IMR-90 (cell line): ENCODE data around the gene NNT. TPM values are rescaled to one million over a fixed set of nuclear protein-coding genes. Genes with fewer than 3 reads are reported as not detected.

Experiments
- ATAC-seq: fragments of 200-7000 bp; cut with Tn5 transposase; 2 replicates; pipeline ENCODE4 v1.9.1; 2020; ENCODE audit warnings: low read depth, mild to moderate bottlenecking, moderate library complexity
- BruUV-seq: library from RNA; stranded (reverse); fragments of 400-500 nt; replicated peaks from 2 replicates; lab custom pipeline; 2021; lab: Mats Ljungman, UMichigan
- CTCF ChIA-PET: fragments of 300-600 bp; formaldehyde crosslinking; extraction: SDS; loops from one replicate; lab custom pipeline; 2021; ENCODE audit warnings: antibody characterized with exemption; lab: Yijun Ruan, JAX
- POLR2A ChIA-PET: fragments of 300-600 bp; sonication (Branson Sonifier 250); formaldehyde crosslinking; loops from one replicate; lab custom pipeline; 2022; ENCODE audit warnings: antibody characterized with exemption; ENCODE audit not compliant: unreplicated experiment; lab: Charles Lee
- DNase-seq: peaks from one replicate; pipeline ENCODE4 v3.0.0; 2013
- H2AFZ ChIP-seq: replicated peaks from 2 replicates; pipeline ENCODE3; 2013; ENCODE audit warnings: low read length, mild to moderate bottlenecking; ENCODE audit not compliant: poor library complexity
- H2AK5ac ChIP-seq: 2 replicates; pipeline ENCODE4 v1.6.1; 2013; ENCODE audit warnings: low read depth, low read length, inconsistent platforms
- H2AK9ac ChIP-seq: replicated peaks from 2 replicates; pipeline ENCODE3; 2013; ENCODE audit warnings: mild to moderate bottlenecking, low read depth, low read length, moderate library complexity; ENCODE audit not compliant: poor library complexity
- H2BK120ac ChIP-seq: 2 replicates; pipeline ENCODE4 v1.6.1; 2013; ENCODE audit warnings: low read depth, low read length, inconsistent platforms
- H2BK15ac ChIP-seq: 3 replicates; pipeline ENCODE4 v1.6.1; 2013; ENCODE audit warnings: low read depth, low read length, inconsistent platforms
- H2BK20ac ChIP-seq: 2 replicates; pipeline ENCODE4 v1.6.1; 2013; ENCODE audit warnings: low read depth, mild to moderate bottlenecking, inconsistent platforms, low read length, moderate library complexity
- H2BK5ac ChIP-seq: 2 replicates; pipeline ENCODE4 v1.6.1; 2013; ENCODE audit warnings: mild to moderate bottlenecking, low read depth, low read length, inconsistent platforms; ENCODE audit not compliant: poor library complexity, severe bottlenecking
- H3K14ac ChIP-seq: replicated peaks from 2 replicates; pipeline ENCODE4 v1.6.1; 2013; ENCODE audit warnings: low read depth, low read length, inconsistent platforms
- H3K18ac ChIP-seq: 2 replicates; pipeline ENCODE4 v1.6.1; 2013; ENCODE audit warnings: low read depth, low read length, control low read depth
- H3K23ac ChIP-seq: 2 replicates; pipeline ENCODE4 v1.6.1; 2013; ENCODE audit warnings: low read depth, low read length, inconsistent platforms
- H3K27ac ChIP-seq: 2 replicates; pipeline ENCODE4 v1.5.1; 2013; ENCODE audit warnings: mild to moderate bottlenecking, control low read depth, low read length; ENCODE audit not compliant: insufficient read depth
- H3K27me3 ChIP-seq: 2 replicates; pipeline ENCODE4 v1.6.1; 2013; ENCODE audit warnings: low read length; ENCODE audit not compliant: control insufficient read depth, insufficient read depth
- H3K36me3 ChIP-seq: 2 replicates; pipeline ENCODE4 v1.6.1; 2013; ENCODE audit warnings: low read length, mixed read lengths; ENCODE audit not compliant: control insufficient read depth, insufficient read depth
- H3K4ac ChIP-seq: 2 replicates; pipeline ENCODE4 v1.6.1; 2013; ENCODE audit warnings: low read depth, low read length, inconsistent platforms
- H3K4me1 ChIP-seq: 2 replicates; pipeline ENCODE4 v1.6.1; 2013; ENCODE audit warnings: low read length, mixed read lengths; ENCODE audit not compliant: control insufficient read depth, insufficient read depth
- H3K4me2 ChIP-seq: 2 replicates; pipeline ENCODE4 v1.6.1; 2013; ENCODE audit warnings: low read depth, mild to moderate bottlenecking, control low read depth, low read length, moderate library complexity
- H3K4me3 ChIP-seq: 2 replicates; pipeline ENCODE4 v1.5.1; 2013; ENCODE audit warnings: low read depth, mild to moderate bottlenecking, control low read depth, low read length, moderate library complexity; ENCODE audit not compliant: insufficient read depth
- H3K56ac ChIP-seq: 2 replicates; pipeline ENCODE4 v1.6.1; 2013; ENCODE audit warnings: low read length, inconsistent platforms; ENCODE audit not compliant: insufficient read depth; ENCODE audit errors: extremely low read depth
- H3K79me1 ChIP-seq, 2 experiments: 2 replicates each; pipeline ENCODE4 v1.6.1; 2013; ENCODE audit warnings: low read length in 2 of 2, inconsistent platforms in 1 of 2, low read depth in 1 of 2
- H3K9ac ChIP-seq: 2 replicates; pipeline ENCODE4 v1.6.1; 2013; ENCODE audit warnings: low read depth, low read length, control low read depth
- H3K9me1 ChIP-seq: 2 replicates; pipeline ENCODE4 v1.6.1; 2013; ENCODE audit warnings: low read length, inconsistent platforms; ENCODE audit not compliant: insufficient read depth
- H3K9me3 ChIP-seq: 2 replicates; pipeline ENCODE4 v1.6.1; 2013; ENCODE audit warnings: low read length; ENCODE audit not compliant: control insufficient read depth, insufficient read depth
- H4K20me1 ChIP-seq: 2 replicates; pipeline ENCODE4 v1.6.1; 2013; ENCODE audit warnings: low read length, inconsistent platforms; ENCODE audit not compliant: insufficient read depth
- H4K5ac ChIP-seq: 2 replicates; pipeline ENCODE4 v1.6.1; 2013; ENCODE audit warnings: mild to moderate bottlenecking, low read depth, low read length, control low read depth
- H4K8ac ChIP-seq, 2 experiments: 2 replicates each; pipeline ENCODE4 v1.6.1; 2013; ENCODE audit warnings: low read depth in 2 of 2, low read length in 2 of 2, control low read depth in 1 of 2, inconsistent platforms in 1 of 2
- H4K91ac ChIP-seq: 2 replicates; pipeline ENCODE4 v1.6.1; 2013; ENCODE audit warnings: low read depth, low read length, inconsistent platforms; ENCODE audit not compliant: insufficient read depth
- CEBPB ChIP-seq: IDR thresholded peaks from 2 replicates; pipeline ENCODE4 v1.6.1; 2012; ENCODE audit warnings: low read depth, low read length, improper control_type of control experiment
- CTCF ChIP-seq: conservative IDR thresholded peaks from 2 replicates; pipeline ENCODE4 v1.5.1; 2012; ENCODE audit warnings: mild to moderate bottlenecking, low read depth, low read length, improper control_type of control experiment
- ELK1 ChIP-seq: fragments of 150-350 bp; IDR thresholded peaks from 2 replicates; pipeline ENCODE4 v1.6.1; 2016; ENCODE audit warnings: low read depth, mild to moderate bottlenecking, low read length, moderate library complexity, borderline replicate concordance
- MAZ ChIP-seq: IDR thresholded peaks from 2 replicates; pipeline ENCODE4 v1.6.1; 2012; ENCODE audit warnings: low read depth, mild to moderate bottlenecking, low read length, improper control_type of control experiment, moderate library complexity, borderline replicate concordance
- MXI1 ChIP-seq: IDR thresholded peaks from 2 replicates; pipeline ENCODE4 v1.6.1; 2012; ENCODE audit warnings: low read depth, mild to moderate bottlenecking, low read length, moderate library complexity, borderline replicate concordance
- RAD21 ChIP-seq: IDR thresholded peaks from 2 replicates; pipeline ENCODE4 v1.6.1; 2012; ENCODE audit warnings: low read length, improper control_type of control experiment
- RCOR1 ChIP-seq: IDR thresholded peaks from 2 replicates; pipeline ENCODE4 v1.6.1; 2012; ENCODE audit warnings: mild to moderate bottlenecking, low read length, improper control_type of control experiment; ENCODE audit not compliant: insufficient replicate concordance
- SMC3 ChIP-seq: fragments of 150-350 bp; IDR thresholded peaks from 2 replicates; pipeline ENCODE4 v1.6.1; 2016; ENCODE audit warnings: low read depth, mild to moderate bottlenecking, antibody characterized with exemption, low read length, moderate library complexity
- WGBS, 2 experiments: methylation state at CpG; one replicate each; pipeline versions ENCODE4 v1.1.5 to v1.1.7; 2013; ENCODE audit warnings: missing lambda C conversion rate in 2 of 2; ENCODE audit not compliant: insufficient read length in 1 of 2; ENCODE audit errors: extremely low coverage in 2 of 2; 5-methylcytosine and 5-hydroxymethylcytosine counted together
- dilution Hi-C: fragments of 300-500 bp; cut with HindIII; formaldehyde crosslinking; loops from one replicate; pipeline ENCODE4 v1.14.3; 2018; ENCODE audit warnings: low sequenced_read_pairs; ENCODE audit not compliant: unreplicated experiment
- in situ Hi-C: fragments of 300-500 bp; cut with MboI; formaldehyde crosslinking; loops from 3 replicates; pipeline ENCODE4 v1.14.3; 2019; ENCODE audit warnings: low sequenced_read_pairs, inconsistent platforms, mixed read lengths
- intact Hi-C: fragments of 100-400 bp; cut with micrococcal nuclease; formaldehyde crosslinking; loops from 2 replicates; pipeline ENCODE4 v1.10.0; 2022
- polyA plus RNA-seq, 3 experiments: library from polyadenylated mRNA; depleted of rRNA; stranded (reverse); fragments of >200 nt; gene quantifications; 2 replicates each; pipeline ENCODE4 v1.2.3, GENCODE V29; 2012; ENCODE audit warnings: low replicate concordance in 1 of 3
- total RNA-seq: library from RNA; depleted of rRNA; stranded (reverse); fragments of >200 nt; gene quantifications from 2 replicates; pipeline ENCODE4 v1.2.3, GENCODE V29; 2012

Gene NNT
- total and polyA plus RNA-seq, 2 of the 4 experiments (the other 2 are of a cell fraction): 23.1 to 57.2 TPM

- Histone ChIP-seq H3K36me3 (peaks cover 7% of the 10 kb centered on the region), H3K4me2 (no peak overlapping the region), H3K27me3 (no peaks in the 10 kb centered on the region), H3K9me3 (no peaks in the 10 kb centered on the region), H4K91ac (no peak overlapping the region), H3K4ac (no peak overlapping the region), H2BK15ac (no peak overlapping the region), H3K14ac (no peak overlapping the region), H4K8ac (no peak overlapping the region), H3K4me1 (no peaks in the 10 kb centered on the region), H3K4me3 (no peak overlapping the region), H3K79me1 (peaks cover 2 to 13% of the 10 kb centered on the region in 2 experiments; a peak in 3 of 4 replicates), H3K56ac (no peak overlapping the region), H3K23ac (no peak overlapping the region), H3K9ac (no peak overlapping the region), H3K27ac (no peak overlapping the region), H2BK120ac (no peak overlapping the region), H3K18ac (no peak overlapping the region), H2BK5ac (no peak overlapping the region), H2AK9ac (no peak overlapping the region), H3K9me1 (peaks cover 4% of the 10 kb centered on the region; the same call in 1 of the 2 replicates), H2AFZ (no peak overlapping the region), H2BK20ac (no peak overlapping the region), H2AK5ac (no peak overlapping the region), H4K20me1 (no peaks in the 10 kb centered on the region), H4K5ac (no peak overlapping the region)
- dilution Hi-C loops (no loop called here), in situ Hi-C loops (no loop called here), intact Hi-C loops (no loop called here)
- DNase-seq (peak; percentile 64), ATAC-seq (peak; percentile 73)
- POLR2A ChIA-PET: no interaction called here
- CTCF ChIA-PET: no interaction called here
- 83% methylated on average over 1 of the region's 2 CpGs; no CpG with 5 or more reads in 1 of the 2 experiments for WGBS, 2 experiments
- TF ChIP-seq SMC3: peak; percentile 44; the same call in 1 of the 2 replicates
- peak; percentile 81 for TF ChIP-seq CEBPB
- TF ChIP-seq CTCF: peak; percentile 74
- TF ChIP-seq MAZ: no peak
- TF ChIP-seq RAD21: peak; percentile 55
- no peak for TF ChIP-seq ELK1
- TF ChIP-seq RCOR1: no peak
- TF ChIP-seq MXI1: no peak
- no TSS peak for BruUV-seq
Observed at GRCh38 chr5:43627028-43627427, 24.0 kb downstream of the NNT start.
